Upper lobe of left lung (tissue), 6 donors: Measurements from ENCODE around the gene FLOT1. TPM values are rescaled to one million over a fixed set of nuclear protein-coding genes. Genes with fewer than 3 reads are reported as not detected.

Experiments
- ATAC-seq, 2 donors: fragments of 200-7000 bp; cut with Tn5 transposase; one replicate each; pipeline ENCODE4 v1.9.1; 2022; ENCODE audit warnings: mild to moderate bottlenecking in 2 of 2, moderate library complexity in 2 of 2; ENCODE audit not compliant: low FRiP score in 2 of 2
- DNase-seq, 2 donors: peaks; one replicate each; pipeline ENCODE4 v3.0.0-alpha.2; 2019 to 2020
- H3K27ac ChIP-seq, 4 donors: fragments of 200-600 bp; sonication (generic); one replicate each; pipeline ENCODE4 v1.5.1; 2016 to 2019
- H3K27me3 ChIP-seq, 4 donors: fragments of 200-600 bp; sonication (generic); one replicate each; pipeline ENCODE4 v1.5.1; 2017 to 2019
- H3K36me3 ChIP-seq, 4 donors: fragments of 200-600 bp; sonication (generic); one replicate each; pipeline ENCODE4 v1.5.1; 2016 to 2019
- H3K4me1 ChIP-seq, 4 donors: fragments of 200-600 bp; sonication (generic); one replicate each; pipeline ENCODE4 v1.5.1; 2018 to 2019
- H3K4me3 ChIP-seq, 4 donors: fragments of 200-600 bp; sonication (generic); one replicate each; pipeline ENCODE4 v1.5.1; 2017 to 2019; ENCODE audit warnings: mild to moderate bottlenecking in 2 of 4, moderate library complexity in 1 of 4
- H3K9me3 ChIP-seq, 4 donors: fragments of 200-600 bp; sonication (generic); one replicate each; pipeline ENCODE4 v1.5.1; 2018 to 2019
- EP300 ChIP-seq, 4 donors: sonication (generic); formaldehyde crosslinking; IDR thresholded peaks; one replicate each; pipeline ENCODE4 v1.5.1; 2017; ENCODE audit warnings: antibody characterized with exemption in 4 of 4, control low read depth in 2 of 4
- POLR2A ChIP-seq, 4 donors: fragments of 450-650 bp; IDR thresholded peaks; one replicate each; pipeline ENCODE4 v1.5.1; 2016 to 2017; ENCODE audit warnings: antibody characterized with exemption in 4 of 4, mild to moderate bottlenecking in 2 of 4
- POLR2AphosphoS5 ChIP-seq, 2 donors: sonication (generic); formaldehyde crosslinking; IDR thresholded peaks; one replicate each; pipeline ENCODE4 v1.5.1; 2017; ENCODE audit warnings: antibody characterized with exemption in 2 of 2
- WGBS, 2 donors: methylation state at CpG; one replicate each; pipeline ENCODE4 v1.1.5; 2017 to 2018; 5-methylcytosine and 5-hydroxymethylcytosine counted together
- total RNA-seq, 6 donors: library from RNA; depleted of rRNA in 4 of 6; stranded (reverse); fragments of >200 nt in 4 of 6; gene quantifications; one replicate each; pipeline versions ENCODE4 v1.1.0 to v1.2.1, GENCODE V29; 2016 to 2021
- TF ChIP-seq, protein P1 (sequence below), 6 experiments: fragments of 450-650 bp in 4 of 6; fragments of 200-600 bp in 2 of 6; sonication (generic) in 2 of 6; IDR thresholded peaks; one replicate each; pipeline ENCODE4 v1.5.1; 2016 to 2019; ENCODE audit warnings: antibody characterized with exemption in 6 of 6
- donor health status: DM: no; HTN: no; CAD: no; lungs with moderate emphysema.
- donor health status: DM: no; HTN: yes; CAD: no; lungs with severe emphysema.

Gene FLOT1
- total RNA-seq, 6 donors from 2014 or later: 133 to 212 (median 143) TPM

DNA sequence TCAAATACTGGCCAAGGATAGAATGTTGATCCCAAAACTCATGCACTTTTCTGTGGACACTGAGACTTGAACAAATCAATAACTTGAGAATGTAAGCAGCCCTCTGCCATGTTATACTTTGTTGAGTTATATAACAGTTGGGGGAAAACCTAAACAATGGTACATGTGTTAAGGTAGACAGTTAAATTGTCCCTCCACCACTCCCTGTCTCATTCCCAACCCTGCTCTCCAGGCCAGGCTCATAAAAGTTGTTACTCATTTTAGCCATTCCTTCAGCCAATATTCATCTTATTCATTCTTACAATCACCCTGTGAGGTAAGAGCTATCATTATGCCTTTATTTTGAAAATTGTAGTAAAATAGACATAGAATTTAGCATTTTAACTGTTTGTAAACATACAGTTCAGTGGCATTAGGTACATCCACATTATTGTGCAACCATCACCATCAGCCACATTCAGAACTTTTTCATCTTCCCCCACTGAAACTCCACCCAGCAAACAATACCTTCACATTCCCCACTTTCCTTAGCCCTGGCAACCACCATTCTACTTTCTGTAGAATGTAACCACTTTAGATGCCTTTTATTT lies 40.0 kb upstream of the FLOT1 start:
- Histone ChIP-seq H3K4me3 (no peak overlapping the region), H3K9me3 (no peaks in the 10 kb centered on the region), H3K27ac (peak overlapping the region; percentile 82 to 92 (median 84)), H3K4me1 (peaks cover 43 to 55% (median 48%) of the 10 kb centered on the region in 4 donors), H3K36me3 (no peaks in the 10 kb centered on the region), H3K27me3 (no peaks in the 10 kb centered on the region)
- ATAC-seq: peak in 1 of 2 donors; percentile 50
- TF ChIP-seq, protein P1, sequence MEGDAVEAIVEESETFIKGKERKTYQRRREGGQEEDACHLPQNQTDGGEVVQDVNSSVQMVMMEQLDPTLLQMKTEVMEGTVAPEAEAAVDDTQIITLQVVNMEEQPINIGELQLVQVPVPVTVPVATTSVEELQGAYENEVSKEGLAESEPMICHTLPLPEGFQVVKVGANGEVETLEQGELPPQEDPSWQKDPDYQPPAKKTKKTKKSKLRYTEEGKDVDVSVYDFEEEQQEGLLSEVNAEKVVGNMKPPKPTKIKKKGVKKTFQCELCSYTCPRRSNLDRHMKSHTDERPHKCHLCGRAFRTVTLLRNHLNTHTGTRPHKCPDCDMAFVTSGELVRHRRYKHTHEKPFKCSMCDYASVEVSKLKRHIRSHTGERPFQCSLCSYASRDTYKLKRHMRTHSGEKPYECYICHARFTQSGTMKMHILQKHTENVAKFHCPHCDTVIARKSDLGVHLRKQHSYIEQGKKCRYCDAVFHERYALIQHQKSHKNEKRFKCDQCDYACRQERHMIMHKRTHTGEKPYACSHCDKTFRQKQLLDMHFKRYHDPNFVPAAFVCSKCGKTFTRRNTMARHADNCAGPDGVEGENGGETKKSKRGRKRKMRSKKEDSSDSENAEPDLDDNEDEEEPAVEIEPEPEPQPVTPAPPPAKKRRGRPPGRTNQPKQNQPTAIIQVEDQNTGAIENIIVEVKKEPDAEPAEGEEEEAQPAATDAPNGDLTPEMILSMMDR (IDR thresholded peaks at IDR 0.05): no peak
- TF ChIP-seq POLR2AphosphoS5 (IDR thresholded peaks at IDR 0.05): no peak
- no peak for TF ChIP-seq EP300 (IDR thresholded peaks at IDR 0.05)
- no peak for TF ChIP-seq POLR2A (IDR thresholded peaks at IDR 0.05)
- DNase-seq: no peak

DNA sequence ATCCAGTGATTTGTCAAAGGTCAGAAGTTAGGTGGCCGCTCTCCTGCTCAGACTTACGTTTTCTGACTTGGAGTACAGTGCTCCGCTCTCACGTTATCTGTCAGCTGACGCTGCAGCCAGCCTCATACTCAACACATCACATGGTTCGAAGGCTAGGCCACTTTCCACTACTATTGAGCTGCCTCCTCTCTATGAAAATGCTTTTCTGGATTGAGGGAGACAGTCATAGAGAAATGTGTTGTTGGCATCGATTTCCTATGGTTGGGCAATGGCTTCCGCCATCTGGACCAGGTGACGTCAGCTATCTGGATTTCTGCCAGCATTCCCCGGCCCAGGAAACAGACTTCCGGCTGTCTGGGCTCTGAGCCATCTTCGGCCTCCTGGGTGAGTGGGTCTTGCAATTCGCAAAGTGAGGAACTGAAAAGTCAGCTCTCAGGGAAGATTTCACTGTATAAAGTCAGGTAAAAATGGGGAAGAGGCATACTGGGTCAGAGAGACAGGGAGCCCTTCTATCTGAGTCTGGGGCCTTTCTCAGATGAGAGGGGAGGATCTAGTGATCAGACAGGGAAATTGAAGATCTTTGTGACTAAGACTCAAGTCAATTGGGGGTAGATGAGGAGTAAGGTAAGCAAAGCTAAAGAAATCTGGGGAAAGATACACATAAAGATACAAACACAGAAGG lies 39.4 kb upstream of the FLOT1 start:
- H3K36me3 ChIP-seq: no peaks in the 10 kb centered on the region
- no peaks in the 10 kb centered on the region for H3K9me3 ChIP-seq
- no peaks in the 10 kb centered on the region for H3K27me3 ChIP-seq
- TF ChIP-seq POLR2A (IDR thresholded peaks at IDR 0.05): peak in 1 of 4 donors; percentile 51
- peak; percentile 94 to 100 for TF ChIP-seq POLR2AphosphoS5 (IDR thresholded peaks at IDR 0.05)
- peak in 3 of 4 donors; percentile 79 to 98 (median 86) for TF ChIP-seq EP300 (IDR thresholded peaks at IDR 0.05)
- TF ChIP-seq, protein P1 (IDR thresholded peaks at IDR 0.05): no peak
- WGBS, 2 donors: 13 to 16% methylated on average over 10 to 13 of the region's 13 CpGs
- peaks cover 43 to 55% (median 48%) of the 10 kb centered on the region in 4 donors for H3K4me1 ChIP-seq
- peak overlapping the region; percentile 82 to 92 (median 84) for H3K27ac ChIP-seq
- DNase-seq: peak in 1 of 2 donors; percentile 94
- no peak overlapping the region for H3K4me3 ChIP-seq
- peak; percentile 90 for ATAC-seq

DNA sequence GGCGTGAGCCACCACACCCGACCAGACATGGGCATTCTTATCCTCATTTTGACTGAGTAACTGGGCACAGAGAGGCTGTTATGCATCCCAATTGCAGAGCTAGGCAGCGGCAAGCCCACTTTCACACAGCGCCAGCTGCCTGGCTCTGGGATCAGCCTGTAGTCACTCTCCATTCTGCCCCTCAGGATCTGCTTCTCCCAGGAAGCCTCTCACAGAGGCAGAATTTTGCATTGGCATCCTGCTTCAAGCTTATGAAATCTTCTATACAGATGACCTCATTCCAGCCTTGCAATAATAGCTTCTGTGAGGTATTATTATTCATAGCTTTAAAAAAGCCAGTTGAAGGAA lies 38.9 kb upstream of the FLOT1 start:
- Histone ChIP-seq H3K4me1 (peaks cover 43 to 55% (median 48%) of the 10 kb centered on the region in 4 donors), H3K27ac (peak overlapping the region; percentile 82 to 92 (median 84)), H3K9me3 (no peaks in the 10 kb centered on the region), H3K4me3 (no peak overlapping the region), H3K27me3 (no peaks in the 10 kb centered on the region), H3K36me3 (no peaks in the 10 kb centered on the region)
- 71 to 89% methylated on average over 4 of the region's 4 CpGs for WGBS, 2 donors
- TF ChIP-seq POLR2A (IDR thresholded peaks at IDR 0.05) (no peak), EP300 (IDR thresholded peaks at IDR 0.05) (no peak), POLR2AphosphoS5 (IDR thresholded peaks at IDR 0.05) (no peak)
- TF ChIP-seq, protein P1 (IDR thresholded peaks at IDR 0.05): no peak
- ATAC-seq (peak in 1 of 2 donors; percentile 34), DNase-seq (no peak)

DNA sequence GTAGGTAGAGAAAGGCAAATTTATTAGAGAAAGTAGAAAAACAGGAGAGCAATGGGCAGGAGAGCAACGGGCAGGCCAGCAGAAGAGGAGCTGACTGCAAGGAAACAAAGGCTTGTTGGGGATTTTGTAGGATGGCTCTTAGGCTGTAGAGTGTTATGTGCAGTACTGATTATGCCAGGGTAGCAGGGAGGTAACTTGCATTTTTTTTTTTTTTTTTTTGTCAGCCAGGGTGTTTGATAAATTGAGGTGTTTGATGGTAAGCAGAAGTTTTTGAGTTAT lies 38.1 kb upstream of the FLOT1 start:
- 92 to 96% methylated on average over 1 of the region's 1 CpG for WGBS, 2 donors
- Histone ChIP-seq H3K9me3 (no peaks in the 10 kb centered on the region), H3K27ac (peak overlapping the region in 2 of 4 donors; percentile 82 to 92), H3K36me3 (no peaks in the 10 kb centered on the region), H3K27me3 (no peaks in the 10 kb centered on the region), H3K4me1 (peaks cover 43 to 55% (median 48%) of the 10 kb centered on the region in 4 donors), H3K4me3 (no peak overlapping the region)
- no peak for TF ChIP-seq EP300 (IDR thresholded peaks at IDR 0.05)
- no peak for TF ChIP-seq POLR2AphosphoS5 (IDR thresholded peaks at IDR 0.05)
- TF ChIP-seq, protein P1 (IDR thresholded peaks at IDR 0.05): no peak
- TF ChIP-seq POLR2A (IDR thresholded peaks at IDR 0.05): no peak
- DNase-seq: no peak
- no peak for ATAC-seq
